Right renal pelvis (tissue), 4 donors: ENCODE data around the gene ATF7. TPM values are rescaled to one million over a fixed set of nuclear protein-coding genes. Genes with fewer than 3 reads are reported as not detected.
"Not testable (repeated sequence)": the region's sequence is repeated elsewhere in the genome, so short reads cannot be mapped to it uniquely, and the experiment has no call there.

Experiments
- DNase-seq, 4 donors: peaks; one replicate each; pipeline ENCODE4 v3.0.0-alpha.2; 2013; ENCODE audit warnings: low read depth in 4 of 4, low spot score in 3 of 4, missing footprints in 1 of 4
- polyA plus RNA-seq, 4 donors: library from polyadenylated mRNA; unstranded; fragments of 120-200 nt; gene quantifications; one replicate each; pipeline ENCODE4 v1.2.1, GENCODE V29; 2013; ENCODE audit not compliant: insufficient read length in 4 of 4

ATF7 gene
- polyA plus RNA-seq, 4 donors: 38.4 to 47.0 (median 44.8) TPM

- DNase-seq: no peak
Measured at GRCh38 chr12:53568809-53569557, 57.2 kb downstream of the ATF7 start.

GRCh38 chr12:53567961-53568808 is 58.0 kb downstream of the ATF7 start:
- no peak for DNase-seq

GRCh38 chr12:53565376-53565775 is 60.8 kb downstream of the ATF7 start:
- not testable (repeated sequence) for DNase-seq

GRCh38 chr12:53564941-53565340 is 61.2 kb downstream of the ATF7 start:
- no peak for DNase-seq

GRCh38 chr12:53564278-53564677 is 61.9 kb downstream of the ATF7 start:
- no peak for DNase-seq

GRCh38 chr12:53563452-53564028 is 62.6 kb downstream of the ATF7 start:
- no peak for DNase-seq

GRCh38 chr12:53561590-53561953 is 64.6 kb downstream of the ATF7 start:
- DNase-seq: no peak

- DNase-seq: no peak
Measured at GRCh38 chr12:53560912-53561589, 65.1 kb downstream of the ATF7 start.

- DNase-seq: no peak
Measured at GRCh38 chr12:53560351-53560750, 65.8 kb downstream of the ATF7 start.

- DNase-seq: no peak
Measured at GRCh38 chr12:53558631-53559030, 67.6 kb downstream of the ATF7 start.

- DNase-seq: no peak
Measured at GRCh38 chr12:53552361-53553327, 73.5 kb downstream of the ATF7 start.

GRCh38 chr12:53551889-53552291 is 74.3 kb downstream of the ATF7 start:
- DNase-seq: no peak

GRCh38 chr12:53550595-53550994 is 75.6 kb downstream of the ATF7 start:
- no peak for DNase-seq

GRCh38 chr12:53550131-53550530 is 76.1 kb downstream of the ATF7 start:
- not testable (repeated sequence) for DNase-seq

GRCh38 chr12:53548354-53548753 is 77.8 kb downstream of the ATF7 start:
- not testable (repeated sequence) for DNase-seq

- DNase-seq: no peak
Measured at GRCh38 chr12:53543539-53543938, 82.6 kb downstream of the ATF7 start.

GRCh38 chr12:53539526-53539925 is 86.7 kb downstream of the ATF7 start:
- no peak for DNase-seq

- DNase-seq: no peak
Measured at GRCh38 chr12:53538209-53538689, 87.9 kb downstream of the ATF7 start.

- no peak for DNase-seq
Measured at GRCh38 chr12:53536962-53537361, 89.2 kb downstream of the ATF7 start.

- DNase-seq: no peak
Measured at GRCh38 chr12:53533471-53533870, 92.7 kb downstream of the ATF7 start.
